Karpas-422 (cell line): ENCODE results near the gene LYPD1. TPM values are rescaled to one million over a fixed set of nuclear protein-coding genes. Genes with fewer than 3 reads are reported as not detected.
"Not testable (repeated sequence)": the region's sequence is repeated elsewhere in the genome, so short reads cannot be mapped to it uniquely, and the experiment has no call there.

Experiments used
- DNase-seq: peaks from one replicate; pipeline ENCODE4 v3.0.0-alpha.2; 2015
- H2AFZ ChIP-seq: fragments of 200-600 bp; sonication (generic); 2 replicates; pipeline ENCODE4 v1.6.1; 2014; ENCODE audit warnings: antibody characterized with exemption, low read length, mixed read lengths
- H3K27ac ChIP-seq: fragments of 200-600 bp; sonication (generic); 2 replicates; pipeline ENCODE4 v1.5.1; 2014; ENCODE audit warnings: mild to moderate bottlenecking, low read length, moderate library complexity
- H3K27me3 ChIP-seq: fragments of 200-600 bp; sonication (generic); 2 replicates; pipeline ENCODE4 v1.6.1; 2014; ENCODE audit warnings: low read length, mixed read lengths
- H3K36me3 ChIP-seq: fragments of 200-600 bp; sonication (generic); 2 replicates; pipeline ENCODE4 v1.6.1; 2014; ENCODE audit warnings: low read length, mixed read lengths; ENCODE audit not compliant: insufficient read depth
- H3K4me1 ChIP-seq: fragments of 200-600 bp; sonication (generic); 2 replicates; pipeline ENCODE4 v1.6.1; 2014; ENCODE audit warnings: mild to moderate bottlenecking, low read length, mixed read lengths
- H3K4me2 ChIP-seq: fragments of 200-600 bp; sonication (generic); 2 replicates; pipeline ENCODE4 v1.6.1; 2014; ENCODE audit warnings: low read length, low read depth, mild to moderate bottlenecking; ENCODE audit not compliant: poor library complexity, severe bottlenecking
- H3K4me3 ChIP-seq: fragments of 200-600 bp; sonication (generic); 2 replicates; pipeline ENCODE4 v1.5.1; 2014; ENCODE audit warnings: mild to moderate bottlenecking, antibody characterized with exemption, low read length, mixed read lengths
- H3K79me2 ChIP-seq: fragments of 200-600 bp; sonication (generic); 2 replicates; pipeline ENCODE4 v1.6.1; 2014; ENCODE audit warnings: mild to moderate bottlenecking, low read length, mixed read lengths
- H3K9ac ChIP-seq: fragments of 200-600 bp; sonication (generic); 2 replicates; pipeline ENCODE4 v1.6.0; 2014; ENCODE audit warnings: low read length
- H3K9me2 ChIP-seq: fragments of 200-600 bp; sonication (generic), shearing (Covaris generic); replicated peaks from 2 replicates; pipeline ENCODE4 v1.6.0; 2014; ENCODE audit warnings: mild to moderate bottlenecking, low read length, moderate library complexity; ENCODE audit not compliant: insufficient read depth
- H3K9me3 ChIP-seq: fragments of 300-700, 200-600 bp; sonication (generic); 2 replicates; pipeline ENCODE4 v1.6.1; 2014; ENCODE audit warnings: low read length, mixed read lengths
- H4K20me1 ChIP-seq: fragments of 200-600 bp; sonication (generic); 2 replicates; pipeline ENCODE4 v1.6.1; 2014; ENCODE audit warnings: mild to moderate bottlenecking, antibody characterized with exemption, low read length, low read depth; ENCODE audit not compliant: insufficient read depth
- total RNA-seq: library from RNA; depleted of rRNA; stranded (reverse); fragments of >200 nt; shearing (Covaris generic); gene quantifications from 2 replicates; pipeline ENCODE4 v1.2.3, GENCODE V29; 2014; ENCODE audit warnings: low replicate concordance; rRNA removed

Gene LYPD1, protein sequence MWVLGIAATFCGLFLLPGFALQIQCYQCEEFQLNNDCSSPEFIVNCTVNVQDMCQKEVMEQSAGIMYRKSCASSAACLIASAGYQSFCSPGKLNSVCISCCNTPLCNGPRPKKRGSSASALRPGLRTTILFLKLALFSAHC
- 0.29 TPM in 1 of 2 replicates, not detected in the other for total RNA-seq

DNA sequence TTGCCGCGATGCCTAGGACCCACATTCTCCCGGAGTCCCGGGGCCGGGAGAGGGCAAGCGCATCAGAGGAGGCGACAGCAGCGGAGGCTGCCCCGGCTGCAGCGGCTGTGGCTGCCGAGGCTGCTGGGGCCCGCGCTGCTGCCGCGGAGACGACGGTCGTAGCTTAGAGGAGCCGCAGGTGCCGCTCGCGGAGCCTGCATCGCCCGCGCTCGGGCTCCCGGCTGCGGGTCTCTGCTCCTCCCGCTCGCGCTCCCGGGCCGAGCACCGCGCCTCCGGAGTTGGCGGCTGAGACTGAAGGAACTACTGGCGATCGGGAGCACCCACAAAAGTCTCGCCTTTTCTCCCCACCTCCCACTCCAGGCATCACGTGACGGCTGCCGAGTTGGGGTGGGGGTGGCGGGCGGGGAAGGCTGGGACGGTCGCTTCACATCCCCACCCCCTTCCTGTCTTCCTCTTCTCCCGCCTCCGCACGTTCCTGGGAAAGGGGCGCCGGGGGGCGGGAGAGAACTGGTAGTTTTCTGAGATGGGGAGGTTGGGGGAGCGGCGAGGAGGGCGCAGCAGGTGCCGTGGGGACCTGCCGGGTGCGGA, at the start of gene LYPD1:
Gene LYPD1, minus strand, starts transcription at position 298 of the 588 bp plus-strand sequence. Its CDS starts 273 bp downstream, at position 25.
- Histone ChIP-seq H3K4me2 (no peak within 1 kb of the TSS), H3K9me3 (no peaks in the 10 kb centered on the region), H4K20me1 (no peaks in the 10 kb centered on the region), H3K9me2 (no peaks in the 10 kb centered on the region), H3K4me3 (no peak within 1 kb of the TSS), H3K27me3 (no peaks in the 10 kb centered on the region), H3K36me3 (no peaks in the 10 kb centered on the region), H2AFZ (no peak within 1 kb of the TSS), H3K9ac (no peak within 1 kb of the TSS), H3K4me1 (no peaks in the 10 kb centered on the region), H3K79me2 (no peaks in the 10 kb centered on the region), H3K27ac (no peak within 1 kb of the TSS)
- no peak for DNase-seq

DNA sequence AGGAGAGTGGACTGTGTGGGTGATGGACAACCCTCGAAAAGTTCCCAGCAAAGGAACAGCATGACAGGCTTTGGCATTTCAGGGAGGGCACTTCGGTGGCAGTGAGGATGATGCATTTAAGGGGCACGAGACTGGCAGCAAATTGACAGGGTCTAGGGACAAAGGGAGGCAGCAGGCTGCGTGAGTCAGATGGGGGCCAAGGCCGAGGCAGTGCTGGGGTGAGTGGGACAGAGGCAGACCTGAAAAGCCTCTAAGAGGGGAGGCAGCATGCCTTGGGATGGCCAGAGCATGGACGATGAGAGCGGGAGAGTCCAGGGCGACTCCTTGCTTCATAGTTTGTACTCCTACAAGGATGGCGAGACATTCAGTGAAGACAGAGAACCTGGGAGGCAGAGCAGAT, 49.5 kb upstream of the LYPD1 start:
- Histone ChIP-seq H3K9me2 (no peaks in the 10 kb centered on the region), H3K4me1 (peaks cover 22% of the 10 kb centered on the region), H2AFZ (no peak overlapping the region), H3K9ac (no peak overlapping the region), H3K27ac (no peak overlapping the region), H3K36me3 (no peaks in the 10 kb centered on the region), H3K79me2 (no peaks in the 10 kb centered on the region), H3K4me2 (no peak overlapping the region), H3K4me3 (no peak overlapping the region), H3K27me3 (no peaks in the 10 kb centered on the region), H3K9me3 (no peaks in the 10 kb centered on the region), H4K20me1 (no peaks in the 10 kb centered on the region)
- DNase-seq = no peak

DNA sequence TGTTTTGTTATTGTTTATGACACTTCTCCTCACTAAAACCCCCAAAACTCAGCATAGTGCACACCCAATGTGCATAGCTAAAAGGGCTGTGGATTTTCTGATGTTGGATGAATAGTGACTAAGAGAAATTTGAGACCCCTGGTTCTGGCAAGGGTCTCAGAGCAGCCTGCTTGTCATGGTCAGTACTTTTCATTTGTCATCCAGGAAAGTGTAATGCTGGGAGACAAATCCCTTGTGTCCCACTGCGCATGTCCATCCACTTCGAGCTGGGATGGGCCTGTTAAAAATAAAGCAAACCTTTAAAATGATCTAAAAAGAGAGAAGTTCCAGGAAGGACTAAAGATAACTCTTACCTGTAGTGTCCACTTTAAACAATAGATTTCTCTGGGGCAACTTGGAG, 46.9 kb upstream of the LYPD1 start:
- Histone ChIP-seq H3K4me1 (peaks cover 22% of the 10 kb centered on the region), H4K20me1 (no peaks in the 10 kb centered on the region), H3K27me3 (no peaks in the 10 kb centered on the region), H2AFZ (no peak overlapping the region), H3K36me3 (no peaks in the 10 kb centered on the region), H3K9me3 (no peaks in the 10 kb centered on the region), H3K4me2 (no peak overlapping the region), H3K4me3 (no peak overlapping the region), H3K27ac (no peak overlapping the region), H3K9me2 (no peaks in the 10 kb centered on the region), H3K9ac (no peak overlapping the region), H3K79me2 (no peaks in the 10 kb centered on the region)
- no peak for DNase-seq

DNA sequence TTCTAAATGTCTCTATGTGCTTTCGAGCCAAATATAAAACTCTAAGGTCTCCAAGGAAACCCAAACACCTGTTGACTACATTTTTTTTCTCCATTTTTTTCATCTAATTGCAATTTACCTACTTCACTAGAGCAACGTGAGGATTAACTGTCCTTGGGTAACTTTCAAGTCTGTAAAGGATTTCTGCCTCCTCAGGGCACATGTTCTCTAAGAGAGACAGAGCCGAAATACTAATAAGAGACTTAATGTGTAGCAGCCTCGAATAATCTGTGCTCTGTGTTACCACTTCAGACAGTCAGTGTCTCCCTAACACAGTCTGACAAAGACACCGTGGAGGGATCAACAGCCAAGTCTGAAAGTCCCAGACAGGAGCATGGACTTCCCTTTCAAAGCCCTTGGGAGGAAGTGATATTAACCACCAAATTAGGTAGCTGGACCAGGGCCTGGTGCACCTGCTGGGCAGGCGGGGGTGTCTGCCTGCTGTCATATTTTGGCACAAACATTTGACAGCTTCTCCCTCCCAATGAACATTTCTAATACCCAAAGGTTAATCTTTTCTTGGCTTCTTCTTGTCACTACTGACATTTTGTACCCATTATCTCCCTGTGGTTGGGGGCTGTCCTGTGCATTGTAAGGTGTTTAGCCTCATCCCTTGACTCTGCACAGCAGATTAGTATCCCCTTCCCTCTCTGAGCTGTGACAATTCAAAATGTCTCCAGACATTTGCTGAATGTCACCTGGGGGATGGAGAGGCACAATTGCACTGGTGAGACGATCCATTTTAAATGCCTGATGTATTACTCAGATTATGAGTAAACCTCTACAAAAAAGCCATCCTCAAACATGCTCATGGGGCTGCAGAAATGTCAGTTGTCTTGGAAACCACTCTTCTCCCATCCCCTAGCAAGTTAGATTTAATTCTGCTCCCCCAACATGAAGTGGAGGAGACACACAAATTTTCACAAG, 45.7 kb upstream of the LYPD1 start:
- no peak overlapping the region for H3K27ac ChIP-seq
- no peaks in the 10 kb centered on the region for H3K79me2 ChIP-seq
- H3K4me3 ChIP-seq = no peak overlapping the region
- no peaks in the 10 kb centered on the region for H3K36me3 ChIP-seq
- H3K4me2 ChIP-seq = peak overlapping the region; percentile 44
- H4K20me1 ChIP-seq = no peaks in the 10 kb centered on the region
- H3K9ac ChIP-seq = no peak overlapping the region
- peak; percentile 58 for DNase-seq
- H3K9me2 ChIP-seq = no peaks in the 10 kb centered on the region
- no peaks in the 10 kb centered on the region for H3K27me3 ChIP-seq
- H3K9me3 ChIP-seq = no peaks in the 10 kb centered on the region
- H3K4me1 ChIP-seq = peaks cover 22% of the 10 kb centered on the region
- H2AFZ ChIP-seq = no peak overlapping the region

DNA sequence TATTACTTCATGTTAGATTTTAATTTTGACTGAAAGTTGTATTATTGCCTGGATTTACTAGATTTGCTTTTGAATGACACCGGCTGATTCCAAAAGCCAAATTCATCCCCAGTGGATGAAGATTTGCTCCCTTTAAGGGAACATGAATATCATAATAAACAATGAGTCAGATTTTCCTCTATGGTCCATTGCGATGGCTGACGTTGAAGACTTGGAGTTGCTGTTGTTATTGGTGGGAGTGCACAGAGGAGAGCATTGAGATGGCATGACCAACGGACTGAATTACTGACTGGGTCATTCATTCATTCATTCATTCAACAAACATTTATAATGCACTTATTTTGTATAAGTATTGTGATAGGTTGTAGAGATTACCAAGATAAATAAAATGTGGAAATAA, 33.4 kb upstream of the LYPD1 start:
- H2AFZ ChIP-seq = no peak overlapping the region
- H3K79me2 ChIP-seq = no peaks in the 10 kb centered on the region
- no peak overlapping the region for H3K4me3 ChIP-seq
- H3K27me3 ChIP-seq = no peaks in the 10 kb centered on the region
- H3K4me1 ChIP-seq = peaks cover under 1% of the 10 kb centered on the region
- H3K4me2 ChIP-seq = no peak overlapping the region
- no peak for DNase-seq
- no peak overlapping the region for H3K9ac ChIP-seq
- H4K20me1 ChIP-seq = no peaks in the 10 kb centered on the region
- no peaks in the 10 kb centered on the region for H3K36me3 ChIP-seq
- H3K9me2 ChIP-seq = no peaks in the 10 kb centered on the region
- no peak overlapping the region for H3K27ac ChIP-seq
- no peaks in the 10 kb centered on the region for H3K9me3 ChIP-seq

DNA sequence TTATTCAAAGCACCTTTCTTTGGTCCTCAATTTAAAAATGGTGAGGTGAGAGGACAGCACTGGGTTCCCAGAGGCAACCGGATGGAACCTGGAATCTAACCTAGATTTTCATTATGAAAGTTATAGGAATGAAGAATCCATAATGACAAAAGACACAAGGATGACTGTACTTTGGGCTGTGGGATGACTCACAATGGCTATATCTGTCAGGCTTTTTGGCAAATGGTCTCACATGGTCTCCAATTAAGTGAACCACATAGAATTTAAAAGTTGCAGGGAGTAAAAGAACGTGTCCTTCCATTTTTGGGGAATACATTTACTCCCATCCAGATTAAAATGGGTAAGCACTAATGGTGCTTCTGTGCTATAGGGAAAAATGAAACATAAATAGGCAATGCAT, 31.8 kb upstream of the LYPD1 start:
- H3K9me3 ChIP-seq = no peaks in the 10 kb centered on the region
- H3K79me2 ChIP-seq = no peaks in the 10 kb centered on the region
- no peaks in the 10 kb centered on the region for H4K20me1 ChIP-seq
- no peak overlapping the region for H3K27ac ChIP-seq
- H3K4me1 ChIP-seq = peaks cover 3% of the 10 kb centered on the region
- H3K4me2 ChIP-seq = no peak overlapping the region
- no peaks in the 10 kb centered on the region for H3K27me3 ChIP-seq
- no peak overlapping the region for H2AFZ ChIP-seq
- no peaks in the 10 kb centered on the region for H3K36me3 ChIP-seq
- no peak for DNase-seq
- H3K9me2 ChIP-seq = no peaks in the 10 kb centered on the region
- no peak overlapping the region for H3K9ac ChIP-seq
- H3K4me3 ChIP-seq = no peak overlapping the region

DNA sequence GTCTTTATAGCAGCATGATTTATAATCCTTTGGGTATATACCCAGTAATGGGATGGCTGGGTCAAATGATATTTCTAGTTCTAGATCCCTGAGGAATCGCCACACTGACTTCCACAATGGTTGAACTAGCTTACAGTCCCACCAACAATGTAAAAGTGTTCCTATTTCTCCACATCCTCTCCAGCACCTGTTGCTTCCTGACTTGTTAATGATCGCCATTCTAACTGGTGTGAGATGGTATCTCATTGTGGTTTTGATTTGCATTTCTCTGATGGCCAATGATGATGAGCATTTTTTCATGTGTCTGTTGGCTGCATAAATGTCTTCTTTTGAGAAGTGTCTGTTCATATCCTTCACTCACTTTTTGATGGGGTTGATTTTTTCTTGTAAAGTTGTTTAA, 29.8 kb upstream of the LYPD1 start:
- not testable (repeated sequence) for DNase-seq, H3K4me2 ChIP-seq, H2AFZ ChIP-seq, H3K27me3 ChIP-seq, H3K9me2 ChIP-seq, H3K36me3 ChIP-seq, H3K9ac ChIP-seq, H3K4me1 ChIP-seq, H3K9me3 ChIP-seq, H3K79me2 ChIP-seq, H3K4me3 ChIP-seq, H3K27ac ChIP-seq, H4K20me1 ChIP-seq

DNA sequence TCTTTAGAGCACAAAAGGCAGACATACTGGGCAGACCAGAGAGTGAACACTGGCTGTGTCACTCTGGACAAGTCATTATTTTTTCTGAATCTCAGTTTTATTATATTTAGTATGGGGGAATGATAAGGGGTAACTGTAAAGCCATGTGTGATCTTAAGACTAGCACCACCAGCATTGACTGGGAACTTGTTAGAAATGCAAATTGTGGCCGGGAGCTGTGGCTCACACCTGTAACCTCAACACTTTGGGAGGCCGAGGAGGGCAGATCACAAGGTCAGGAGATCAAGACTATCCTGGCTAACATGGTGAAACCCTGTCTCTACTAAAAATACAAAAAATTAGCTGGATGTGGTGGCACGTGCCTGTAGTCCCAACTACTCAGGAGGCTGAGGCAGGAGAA, 28.3 kb upstream of the LYPD1 start:
- not testable (repeated sequence) for H2AFZ ChIP-seq, H3K9ac ChIP-seq, H3K9me2 ChIP-seq, H3K9me3 ChIP-seq, H3K27me3 ChIP-seq, H4K20me1 ChIP-seq, H3K4me2 ChIP-seq, H3K79me2 ChIP-seq, DNase-seq, H3K27ac ChIP-seq, H3K4me3 ChIP-seq, H3K36me3 ChIP-seq, H3K4me1 ChIP-seq
